VCaP (cell line): ENCODE data around the gene ASB7.

Experiments
- H3K27ac ChIP-seq: fragments of 450-650 bp; 2 replicates; pipeline ENCODE4 v1.5.1; 2017
- TF ChIP-seq, protein P1 (sequence below): fragments of 450-650 bp; conservative IDR thresholded peaks from 2 replicates; pipeline ENCODE4 v1.5.1; 2017; ENCODE audit warnings: mild to moderate bottlenecking, moderate library complexity

Gene ASB7

DNA sequence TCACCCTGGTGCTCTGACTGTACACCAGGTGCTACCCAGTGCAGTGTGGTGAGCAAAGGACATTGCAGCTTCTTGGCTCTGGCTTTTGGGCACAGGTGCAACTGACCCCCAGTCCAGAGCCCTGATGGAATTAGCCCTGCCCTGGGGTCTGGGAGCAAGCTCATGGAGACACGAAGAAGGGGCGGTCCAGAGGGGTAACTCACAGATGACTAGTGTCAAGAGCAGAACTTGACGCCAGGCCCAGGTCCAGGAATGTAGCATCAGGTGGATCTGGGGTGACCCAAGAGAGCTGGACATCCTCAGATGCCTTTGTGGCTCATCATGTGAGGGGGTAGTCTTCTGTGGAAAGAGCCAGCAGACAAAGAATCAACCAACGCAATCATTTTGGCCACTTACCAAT, 88.9 kb downstream of the ASB7 start:
- H3K27ac ChIP-seq = no peak overlapping the region
- TF ChIP-seq, protein P1, sequence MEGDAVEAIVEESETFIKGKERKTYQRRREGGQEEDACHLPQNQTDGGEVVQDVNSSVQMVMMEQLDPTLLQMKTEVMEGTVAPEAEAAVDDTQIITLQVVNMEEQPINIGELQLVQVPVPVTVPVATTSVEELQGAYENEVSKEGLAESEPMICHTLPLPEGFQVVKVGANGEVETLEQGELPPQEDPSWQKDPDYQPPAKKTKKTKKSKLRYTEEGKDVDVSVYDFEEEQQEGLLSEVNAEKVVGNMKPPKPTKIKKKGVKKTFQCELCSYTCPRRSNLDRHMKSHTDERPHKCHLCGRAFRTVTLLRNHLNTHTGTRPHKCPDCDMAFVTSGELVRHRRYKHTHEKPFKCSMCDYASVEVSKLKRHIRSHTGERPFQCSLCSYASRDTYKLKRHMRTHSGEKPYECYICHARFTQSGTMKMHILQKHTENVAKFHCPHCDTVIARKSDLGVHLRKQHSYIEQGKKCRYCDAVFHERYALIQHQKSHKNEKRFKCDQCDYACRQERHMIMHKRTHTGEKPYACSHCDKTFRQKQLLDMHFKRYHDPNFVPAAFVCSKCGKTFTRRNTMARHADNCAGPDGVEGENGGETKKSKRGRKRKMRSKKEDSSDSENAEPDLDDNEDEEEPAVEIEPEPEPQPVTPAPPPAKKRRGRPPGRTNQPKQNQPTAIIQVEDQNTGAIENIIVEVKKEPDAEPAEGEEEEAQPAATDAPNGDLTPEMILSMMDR = no peak

DNA sequence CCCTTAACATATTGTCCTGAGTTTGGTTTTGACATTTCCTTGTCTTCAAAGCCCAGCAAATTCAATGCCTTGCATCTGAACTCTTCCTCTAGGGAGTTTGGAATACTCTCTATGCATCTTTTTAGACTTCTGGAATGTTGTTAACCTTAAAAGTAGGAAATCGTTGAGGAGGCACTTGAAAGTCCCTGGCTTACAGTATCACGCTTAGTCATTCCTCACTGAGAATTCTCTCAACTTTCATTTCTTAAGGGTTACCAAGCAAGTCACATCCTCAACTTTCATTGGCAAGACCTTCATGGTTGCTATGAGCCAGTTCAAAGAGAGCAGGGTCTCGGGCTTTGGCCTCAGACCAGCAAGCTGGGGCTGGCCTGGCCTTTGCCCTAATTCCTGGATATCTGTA, 89.9 kb downstream of the ASB7 start:
- TF ChIP-seq, protein P1 = no peak
- H3K27ac ChIP-seq = peak overlapping the region; percentile 87; the same call in 1 of the 2 replicates

DNA sequence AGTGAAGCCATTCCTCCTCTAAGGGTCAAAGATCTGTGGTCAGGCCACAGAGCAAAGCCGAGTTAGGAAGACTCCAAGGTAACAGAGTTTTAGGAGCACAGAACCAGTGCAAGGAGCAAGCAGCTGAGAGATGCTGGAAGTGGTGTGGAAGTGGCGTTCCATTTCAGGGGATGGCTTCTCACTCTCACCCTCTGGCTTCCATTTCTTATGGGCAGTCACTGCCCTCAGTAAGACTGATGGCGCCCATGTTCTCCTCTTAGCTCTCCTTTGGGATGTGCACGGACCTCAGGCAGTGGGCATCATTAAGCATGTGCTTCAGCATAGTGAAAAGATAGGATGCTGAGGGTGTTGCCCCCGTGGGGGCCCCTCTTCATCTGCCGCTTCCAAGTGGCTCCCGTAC, 90.3 kb downstream of the ASB7 start:
- H3K27ac ChIP-seq = peak overlapping the region; percentile 87
- TF ChIP-seq, protein P1 = no peak

DNA sequence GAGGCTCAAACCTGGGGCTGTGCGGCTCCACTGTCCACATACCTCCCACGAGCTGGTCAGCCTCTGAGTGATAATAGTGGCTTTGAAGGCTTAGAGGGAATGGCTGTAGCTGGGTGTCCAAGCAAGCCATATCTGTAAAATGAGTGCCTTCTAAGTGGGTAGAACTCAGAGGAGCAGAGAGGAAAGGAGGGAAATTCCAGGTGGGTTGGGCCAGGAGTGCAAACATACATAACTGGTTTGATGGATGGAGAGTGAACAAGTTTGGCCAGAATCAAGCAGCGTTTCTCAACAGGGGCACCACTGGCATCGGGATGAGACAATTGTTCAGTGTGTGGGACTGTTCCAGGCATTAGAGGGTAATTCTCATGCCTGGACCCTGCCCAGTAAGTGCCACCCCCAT, 91.1 kb downstream of the ASB7 start:
- H3K27ac ChIP-seq = peak overlapping the region; percentile 87
- TF ChIP-seq, protein P1 = no peak

DNA sequence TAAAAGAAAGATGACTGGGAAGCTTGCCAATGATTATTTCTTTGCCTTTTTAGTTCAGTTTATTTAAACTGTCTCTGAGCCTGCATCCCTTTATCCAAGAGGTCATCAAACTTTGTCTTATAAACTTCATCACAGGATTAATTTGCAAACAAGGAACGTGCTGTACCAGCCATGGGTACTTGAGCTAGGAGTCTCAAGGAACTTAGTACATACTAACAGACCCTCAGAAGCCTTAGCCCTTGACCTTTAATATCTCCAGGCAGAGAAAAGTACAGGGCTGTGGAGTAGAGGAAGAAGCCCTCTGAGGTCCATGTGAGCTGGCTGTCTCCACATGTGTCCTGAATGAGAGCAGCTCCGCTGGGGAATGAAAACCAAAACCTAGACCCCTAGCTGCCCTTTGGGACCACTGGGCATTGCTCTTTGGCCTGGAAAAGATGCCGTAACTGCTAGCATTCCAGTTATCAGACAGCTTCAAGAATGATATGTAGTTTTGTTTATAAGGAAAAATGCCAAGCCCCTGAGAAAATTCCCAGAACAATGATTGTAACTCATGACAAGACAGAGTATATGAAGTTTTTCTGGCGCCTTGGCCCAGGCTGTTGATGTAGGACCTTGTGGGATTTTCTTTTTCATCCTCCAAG, 92.1 kb downstream of the ASB7 start:
- H3K27ac ChIP-seq = peak overlapping the region; percentile 87
- TF ChIP-seq, protein P1 = no peak

DNA sequence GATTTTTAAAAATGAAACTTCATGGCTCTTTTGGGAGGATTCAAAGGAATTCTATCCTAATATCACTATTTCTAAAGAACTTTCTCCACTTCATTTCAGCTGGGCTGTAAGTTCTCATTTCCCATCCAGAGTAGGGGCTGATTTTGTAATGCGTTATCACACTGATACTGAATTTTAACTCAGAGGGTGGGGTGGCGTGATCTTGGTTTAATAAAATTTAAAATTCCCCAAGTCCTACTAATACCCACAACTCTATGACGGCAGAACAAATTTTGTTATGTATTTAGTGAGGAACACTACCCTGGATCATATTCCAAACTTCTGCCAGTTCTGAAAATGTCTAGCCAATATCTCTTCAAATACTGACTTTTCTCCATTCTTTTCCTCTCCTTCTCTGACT, 92.7 kb downstream of the ASB7 start:
- TF ChIP-seq, protein P1 = no peak
- peak overlapping the region; percentile 87 for H3K27ac ChIP-seq

DNA sequence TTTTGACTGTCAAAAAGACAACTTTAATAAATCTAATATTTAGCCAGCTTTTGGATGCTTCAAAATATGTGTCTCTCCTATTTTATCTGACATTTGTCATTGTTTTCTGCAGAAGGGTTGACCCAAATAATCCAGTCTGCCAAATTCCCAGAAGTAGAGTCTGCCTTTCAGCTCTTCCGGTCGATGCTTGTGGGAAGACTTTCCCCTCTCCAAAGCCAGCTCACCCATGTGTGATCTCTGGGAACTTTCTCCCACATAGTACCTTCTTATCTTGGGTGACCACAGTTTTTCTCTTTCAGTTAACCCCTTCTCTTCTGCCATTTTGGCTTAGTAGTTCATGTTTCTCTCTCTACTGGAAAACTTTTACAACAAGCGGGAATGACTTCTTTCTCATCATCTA, 94.1 kb downstream of the ASB7 start:
- TF ChIP-seq, protein P1 = no peak
- H3K27ac ChIP-seq = no peak overlapping the region
